ENCODE results near the gene MIER1. TPM values are rescaled to one million over a fixed set of nuclear protein-coding genes. Genes with fewer than 3 reads are reported as not detected.

Gene MIER1
- total and polyA plus RNA-seq, 9 of the 15 experiments (the other 6 are each of a cell fraction or from before 2014, with no cell fraction given): 13.9 to 34.8 (median 21.5) TPM

- peak overlapping the region; percentile 49; the same call in 1 of the 3 replicates for H3K27ac ChIP-seq (ENCODE audit: extremely low read depth, low read depth, low read length)
- H4K20me1 ChIP-seq (replicated peaks; ENCODE audit: control insufficient read depth, insufficient read depth, low read length): no peaks in the 10 kb centered on the region
- WGBS (ENCODE audit: insufficient coverage, low coverage, missing lambda C conversion rate): 0% methylated on average over 2 of the region's 2 CpGs
- intact Hi-C loops (cut with micrococcal nuclease) (no loop called here), in situ Hi-C loops (cut with MboI) (no loop called here)
- no TSS peak for BruUV-seq (replicated peaks)
- DNase-seq (ENCODE audit: extremely low read depth in 1 of 4, low spot score in 3 of 4): peak; percentile 19 to 81 (median 29)
- peaks cover 3% of the 10 kb centered on the region; the same call in 1 of the 3 replicates for H3K36me3 ChIP-seq (ENCODE audit: control insufficient read depth, insufficient read depth, low read length)
- FAIRE-seq: no peak
- POLR2A ChIA-PET: no interaction called here
- no peaks in the 10 kb centered on the region for H3K79me2 ChIP-seq (ENCODE audit: control insufficient read depth, insufficient read depth, low read length)
- H3K4me2 ChIP-seq (ENCODE audit: insufficient read depth, low read length): no peak overlapping the region
- H3K4me1 ChIP-seq (replicated peaks in 1 of 2; ENCODE audit: control insufficient read depth in 2 of 2, insufficient read depth in 2 of 2, low read length in 2 of 2): peaks cover 0 to 3% of the 10 kb centered on the region in 2 experiments; a peak in 1 of 5 replicates
- no peak overlapping the region for H2AFZ ChIP-seq (ENCODE audit: low read depth, low read length)
- CTCF ChIA-PET (ENCODE audit: low intra/inter-chr PET ratio): no interaction called here
- H3K9me1 ChIP-seq (ENCODE audit: control insufficient read depth, insufficient read depth, low read length): no peaks in the 10 kb centered on the region
- no peak overlapping the region for H3K4me3 ChIP-seq
- H3K9me3 ChIP-seq (replicated peaks; ENCODE audit: control insufficient read depth, insufficient read depth, low read depth, low read length): peaks cover 4% of the 10 kb centered on the region
- peak; percentile 89 for ATAC-seq
- no peaks in the 10 kb centered on the region for H3K27me3 ChIP-seq (ENCODE audit: control insufficient read depth in 2 of 2, insufficient read depth in 2 of 2, low read length in 2 of 2)
- H3K9ac ChIP-seq (ENCODE audit: insufficient read depth in 1 of 2, low read depth in 2 of 2, low read length in 2 of 2): no peak overlapping the region
- TF ChIP-seq ASH1L (IDR thresholded peaks at IDR 0.05; ENCODE audit: borderline replicate concordance, low read depth, partially characterized antibody) (no peak), KAT2B (IDR thresholded peaks at IDR 0.05; ENCODE audit: low read depth, low read length) (no peak), JUNB (CRISPR knock-in tag; conservative IDR thresholded peaks at IDR 0.05) (no peak), RAD51 (IDR thresholded peaks at IDR 0.05; ENCODE audit: borderline replicate concordance, low read depth) (peak; percentile 60; the same call in 1 of the 2 replicates), MCM2 (IDR thresholded peaks at IDR 0.05; ENCODE audit: low read depth) (no peak), ZNF512 (tag; IDR thresholded peaks at IDR 0.05) (no peak), ZNF174 (CRISPR knock-in tag; IDR thresholded peaks at IDR 0.05) (no peak), ZBTB8A (IDR thresholded peaks at IDR 0.05; ENCODE audit: partially characterized antibody) (no peak), CREB1 (IDR thresholded peaks at IDR 0.05) (no peak), CREB1 (CRISPR knock-in tag; IDR thresholded peaks at IDR 0.05) (no peak), TEAD4 (IDR thresholded peaks at IDR 0.05; ENCODE audit: low read length) (peak; percentile 99), TEAD4 (CRISPR knock-in tag; IDR thresholded peaks at IDR 0.05; ENCODE audit: borderline replicate concordance) (no peak), ARHGAP35 (IDR thresholded peaks at IDR 0.05; ENCODE audit: partially characterized antibody) (no peak), RREB1 (CRISPR knock-in tag; IDR thresholded peaks at IDR 0.05) (no peak), CHD1 (IDR thresholded peaks at IDR 0.05; ENCODE audit: low read length) (no peak), NR0B1 (IDR thresholded peaks at IDR 0.05; ENCODE audit: partially characterized antibody) (no peak)
Observed at GRCh38 chr1:66916320-66916719, 8.5 kb upstream of the MIER1 start.

Measured in K562 (cell line).